ENCODE measurements around the gene PDE4B.

PDE4B gene

GRCh38 chr1:66422804-66423203 lies 630.1 kb downstream of the PDE4B start:
- Mint-ChIP-seq H3K27ac (no peak overlapping the region), H3K4me1 (peaks cover 11 to 19% of the 10 kb centered on the region in 2 donors), H3K4me3 (no peak overlapping the region), H3K36me3 (peaks cover 7 to 13% of the 10 kb centered on the region in 2 donors), H3K9me3 (peaks cover 13 to 16% of the 10 kb centered on the region in 2 donors), H3K27me3 (no peaks in the 10 kb centered on the region)
- ATAC-seq (replicated peaks) (no peak), DNase-seq (no peak)
